AG04449 (cell line): ENCODE results near the gene PRELID1.

Experiments used
- CTCF ChIA-PET: fragments of 350-600 bp; formaldehyde crosslinking; extraction: SDS; loops from one replicate; lab custom pipeline; 2021; ENCODE audit warnings: antibody characterized with exemption; lab: Yijun Ruan, JAX
- POLR2A ChIA-PET: fragments of 400-600, 350-600 bp; formaldehyde crosslinking; extraction: SDS; loops from one replicate; lab custom pipeline; 2020; ENCODE audit warnings: antibody characterized with exemption, inconsistent platforms; lab: Yijun Ruan, JAX
- DNase-seq: peaks from one replicate; pipeline ENCODE4 v3.0.0-alpha.2; 2010; ENCODE audit warnings: low read depth, low spot score
- H3K4me3 ChIP-seq: 2 replicates; pipeline ENCODE4 v1.5.1; 2011; ENCODE audit warnings: low read depth, mild to moderate bottlenecking, control low read depth, low read length
- CTCF ChIP-seq: IDR thresholded peaks from one replicate; pipeline ENCODE4 v1.5.1; 2011; ENCODE audit warnings: mild to moderate bottlenecking, moderate library complexity, low read length, control low read depth, inconsistent platforms; ENCODE audit not compliant: insufficient read depth; ENCODE audit errors: missing control alignments

The PRELID1 gene

GRCh38 chr5:177330991-177331842, 27.6 kb downstream of the PRELID1 start:
- TF ChIP-seq CTCF: no peak
- no peak for DNase-seq
- POLR2A ChIA-PET: no interaction called here
- H3K4me3 ChIP-seq: no peak overlapping the region
- CTCF ChIA-PET: interaction anchor here (1.0 to 2.3 kb wide), 3 partner anchors 13 to 21 kb away, joined by 3 to 16 read pairs (median 7); no protein-coding TSS in a partner anchor

GRCh38 chr5:177332031-177332895, 28.7 kb downstream of the PRELID1 start:
- TF ChIP-seq CTCF: no peak
- CTCF ChIA-PET: interaction anchor here (1.0 to 1.9 kb wide), 4 partner anchors 13 to 123 kb away, joined by 3 to 7 read pairs (median 3); no protein-coding TSS in a partner anchor
- no peak for DNase-seq
- POLR2A ChIA-PET: interaction anchor here (0.6 kb wide), 1 partner anchor 20 kb away, joined by 3 read pairs; the partner anchor contains the start of gene LMAN2
- H3K4me3 ChIP-seq: no peak overlapping the region

- CTCF ChIA-PET: interaction anchor here (1.0 to 1.1 kb wide), 3 partner anchors 13 to 122 kb away, joined by 3 read pairs; no protein-coding TSS in a partner anchor
Measured at GRCh38 chr5:177332896-177333260, 29.3 kb downstream of the PRELID1 start.

GRCh38 chr5:177333420-177334154, 30.0 kb downstream of the PRELID1 start:
- DNase-seq: no peak
- ChIA-PET POLR2A (no interaction called here), CTCF (interaction anchor here (0.9 to 2.1 kb wide), 5 partner anchors 9 to 220 kb away, joined by 3 to 9 read pairs (median 3); no protein-coding TSS in a partner anchor)
- no peak overlapping the region for H3K4me3 ChIP-seq
- TF ChIP-seq CTCF: no peak

More at GRCh38 chr5:177332896-177333260, 29.3 kb downstream of the PRELID1 start:
- H3K4me3 ChIP-seq: no peak overlapping the region
- POLR2A ChIA-PET: interaction anchor here (0.6 kb wide), 1 partner anchor 19 kb away, joined by 3 read pairs; the partner anchor contains the start of gene LMAN2
- TF ChIP-seq CTCF: no peak
- DNase-seq: no peak

GRCh38 chr5:177334155-177334551, 30.6 kb downstream of the PRELID1 start:
- H3K4me3 ChIP-seq: no peak overlapping the region
- CTCF ChIA-PET: interaction anchor here (0.9 to 2.1 kb wide), 3 partner anchors 9 to 221 kb away, joined by 3 to 9 read pairs (median 5); no protein-coding TSS in a partner anchor
- POLR2A ChIA-PET: no interaction called here
- no peak for TF ChIP-seq CTCF
- DNase-seq: no peak
